Activated CD8-positive, alpha-beta T cell treated with anti-CD3 and anti-CD28 coated beads for 36 hours (primary cell): ENCODE measurements around the gene AHRR. TPM values are rescaled to one million over a fixed set of nuclear protein-coding genes. Genes with fewer than 3 reads are reported as not detected.

ENCODE experiments used
- ATAC-seq: fragments of 200-7000 bp; cut with Tn5 transposase; one replicate; pipeline ENCODE4 v1.10.0; 2021; ENCODE audit warnings: mild to moderate bottlenecking, moderate library complexity
- CTCF ChIA-PET: fragments of 350-600 bp; sonication (Branson Sonifier 250); formaldehyde crosslinking; loops from one replicate; lab custom pipeline; 2021; ENCODE audit warnings: antibody characterized with exemption; lab: Charles Lee
- POLR2A ChIA-PET: fragments of 350-600 bp; sonication (Branson Sonifier 250); formaldehyde crosslinking; loops from one replicate; lab custom pipeline; 2021; ENCODE audit warnings: antibody characterized with exemption; lab: Charles Lee
- DNase-seq: peaks from one replicate; pipeline ENCODE4 v3.0.0-alpha.2; 2020
- H3K27ac Mint-ChIP-seq: one replicate; pipeline ENCODE4 v1.8.0; 2021; ENCODE audit warnings: mild to moderate bottlenecking, mixed read lengths
- H3K27me3 Mint-ChIP-seq: one replicate; pipeline ENCODE4 v1.8.0; 2021; ENCODE audit warnings: mixed read lengths
- H3K36me3 Mint-ChIP-seq: one replicate; pipeline ENCODE4 v1.8.0; 2021; ENCODE audit warnings: low read depth, mixed read lengths
- H3K4me1 Mint-ChIP-seq: one replicate; pipeline ENCODE4 v1.8.0; 2021; ENCODE audit warnings: low read depth, mixed read lengths
- H3K4me3 Mint-ChIP-seq: one replicate; pipeline ENCODE4 v1.8.0; 2021; ENCODE audit warnings: mild to moderate bottlenecking, moderate library complexity, mixed read lengths
- H3K9me3 Mint-ChIP-seq: one replicate; pipeline ENCODE4 v1.8.0; 2021; ENCODE audit warnings: mixed read lengths
- intact Hi-C: fragments of 100-400 bp; cut with micrococcal nuclease; formaldehyde crosslinking; loops from one replicate; pipeline ENCODE4 v1.10.0; 2022
- total RNA-seq, 2 experiments: library from RNA; stranded (reverse); gene quantifications; one replicate each; pipeline ENCODE4 v1.2.3, GENCODE V29; 2021
- TF ChIP-seq, protein P1 (sequence below): fragments of 200-600 bp; IDR thresholded peaks from one replicate; pipeline ENCODE4 v1.8.0; 2022; ENCODE audit warnings: antibody characterized with exemption, mild to moderate bottlenecking

Gene AHRR
- total RNA-seq, 2 experiments from 2014 or later: 26.3 to 27.9 TPM

DNA sequence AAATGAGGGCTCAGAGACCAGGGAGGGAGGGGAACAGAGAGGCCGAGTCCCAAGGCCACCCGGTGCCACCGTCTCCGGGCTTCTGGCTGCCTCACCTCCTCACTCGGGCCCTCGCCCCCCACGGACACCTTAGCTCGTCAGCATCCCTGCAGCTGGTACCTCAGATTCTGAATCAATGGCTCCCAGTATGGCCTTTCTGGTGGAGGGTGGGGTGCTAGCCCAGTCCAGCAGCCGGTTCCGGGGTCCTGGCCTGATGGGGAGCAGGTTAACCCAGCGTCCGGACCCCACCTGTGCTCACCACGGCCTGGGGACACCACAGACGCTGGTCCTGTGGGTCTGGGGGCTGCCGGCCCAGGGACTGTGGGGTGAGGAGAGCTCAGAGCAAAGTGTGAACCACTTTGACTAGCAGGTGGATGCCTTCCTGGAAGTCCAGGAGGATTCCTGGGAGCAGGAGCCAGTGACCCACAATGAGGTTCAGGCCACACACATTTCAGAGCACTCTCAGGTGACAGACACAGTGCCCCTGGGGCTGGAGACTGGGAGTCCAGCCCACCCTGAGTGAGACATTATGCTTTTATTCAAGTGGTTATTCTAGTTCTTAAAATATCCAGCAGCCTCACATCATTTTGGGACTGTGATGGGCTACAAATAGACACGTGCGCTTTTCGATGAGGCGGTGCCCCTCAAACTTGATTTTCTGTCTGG lies 53.3 kb downstream of the AHRR start:
- intact Hi-C loops: no loop called here
- CTCF ChIA-PET: interaction anchor here (0.9 to 1.3 kb wide), 2 partner anchors 18 to 71 kb away, joined by 3 read pairs; no protein-coding TSS in a partner anchor
- H3K27me3 Mint-ChIP-seq: no peaks in the 10 kb centered on the region
- peaks cover 3% of the 10 kb centered on the region for H3K9me3 Mint-ChIP-seq
- POLR2A ChIA-PET: interaction anchor here (0.6 to 4.9 kb wide), 7 partner anchors 9 to 77 kb away, joined by 3 to 24 read pairs (median 4); no protein-coding TSS in a partner anchor
- no peak for DNase-seq
- peaks cover 41% of the 10 kb centered on the region for H3K36me3 Mint-ChIP-seq
- H3K4me1 Mint-ChIP-seq: peaks cover 80% of the 10 kb centered on the region
- no peak for ATAC-seq
- TF ChIP-seq, protein P1, sequence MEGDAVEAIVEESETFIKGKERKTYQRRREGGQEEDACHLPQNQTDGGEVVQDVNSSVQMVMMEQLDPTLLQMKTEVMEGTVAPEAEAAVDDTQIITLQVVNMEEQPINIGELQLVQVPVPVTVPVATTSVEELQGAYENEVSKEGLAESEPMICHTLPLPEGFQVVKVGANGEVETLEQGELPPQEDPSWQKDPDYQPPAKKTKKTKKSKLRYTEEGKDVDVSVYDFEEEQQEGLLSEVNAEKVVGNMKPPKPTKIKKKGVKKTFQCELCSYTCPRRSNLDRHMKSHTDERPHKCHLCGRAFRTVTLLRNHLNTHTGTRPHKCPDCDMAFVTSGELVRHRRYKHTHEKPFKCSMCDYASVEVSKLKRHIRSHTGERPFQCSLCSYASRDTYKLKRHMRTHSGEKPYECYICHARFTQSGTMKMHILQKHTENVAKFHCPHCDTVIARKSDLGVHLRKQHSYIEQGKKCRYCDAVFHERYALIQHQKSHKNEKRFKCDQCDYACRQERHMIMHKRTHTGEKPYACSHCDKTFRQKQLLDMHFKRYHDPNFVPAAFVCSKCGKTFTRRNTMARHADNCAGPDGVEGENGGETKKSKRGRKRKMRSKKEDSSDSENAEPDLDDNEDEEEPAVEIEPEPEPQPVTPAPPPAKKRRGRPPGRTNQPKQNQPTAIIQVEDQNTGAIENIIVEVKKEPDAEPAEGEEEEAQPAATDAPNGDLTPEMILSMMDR: no peak
- H3K27ac Mint-ChIP-seq: peak overlapping the region; percentile 97
- peak overlapping the region; percentile 59 for H3K4me3 Mint-ChIP-seq

DNA sequence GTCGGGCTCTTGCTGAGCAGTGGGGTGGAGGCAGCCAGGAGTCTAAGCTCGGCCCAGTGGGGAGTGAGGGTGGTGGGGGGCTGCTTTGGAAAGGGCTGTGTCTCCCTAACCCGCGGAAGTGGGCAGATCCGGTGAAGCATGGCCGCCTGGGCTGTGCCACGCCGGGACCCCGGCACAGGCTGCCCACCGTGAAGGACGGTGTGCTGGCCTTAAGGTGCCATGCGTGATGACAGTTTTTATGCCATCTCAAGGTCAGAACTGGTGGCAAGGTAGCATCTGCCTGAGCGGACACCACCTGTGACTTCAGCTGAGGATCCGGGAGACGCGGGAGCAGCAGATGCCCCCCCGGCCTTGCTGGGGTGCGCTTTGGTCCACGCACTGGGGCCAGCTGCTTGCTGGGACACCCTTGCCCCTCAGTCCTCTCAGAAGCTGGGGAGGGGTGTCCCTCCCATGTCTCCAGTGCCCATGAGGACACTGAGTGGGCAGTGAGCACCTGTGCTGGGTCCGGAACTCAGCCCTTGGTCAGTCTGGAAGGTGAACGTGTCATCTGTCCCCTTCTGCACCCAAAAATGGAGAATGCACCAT lies 53.9 kb downstream of the AHRR start:
- H3K27ac Mint-ChIP-seq: peak overlapping the region; percentile 97
- TF ChIP-seq, protein P1: no peak
- H3K36me3 Mint-ChIP-seq: peaks cover 39% of the 10 kb centered on the region
- H3K4me3 Mint-ChIP-seq: no peak overlapping the region
- H3K4me1 Mint-ChIP-seq: peaks cover 78% of the 10 kb centered on the region
- ATAC-seq (no peak), DNase-seq (no peak)
- H3K9me3 Mint-ChIP-seq: peaks cover 3% of the 10 kb centered on the region
- CTCF ChIA-PET: no interaction called here
- no peaks in the 10 kb centered on the region for H3K27me3 Mint-ChIP-seq
- POLR2A ChIA-PET: interaction anchor here (1.5 to 4.9 kb wide), 2 partner anchors 8 to 17 kb away, joined by 7 to 24 read pairs; no protein-coding TSS in a partner anchor
- intact Hi-C loops: no loop called here

DNA sequence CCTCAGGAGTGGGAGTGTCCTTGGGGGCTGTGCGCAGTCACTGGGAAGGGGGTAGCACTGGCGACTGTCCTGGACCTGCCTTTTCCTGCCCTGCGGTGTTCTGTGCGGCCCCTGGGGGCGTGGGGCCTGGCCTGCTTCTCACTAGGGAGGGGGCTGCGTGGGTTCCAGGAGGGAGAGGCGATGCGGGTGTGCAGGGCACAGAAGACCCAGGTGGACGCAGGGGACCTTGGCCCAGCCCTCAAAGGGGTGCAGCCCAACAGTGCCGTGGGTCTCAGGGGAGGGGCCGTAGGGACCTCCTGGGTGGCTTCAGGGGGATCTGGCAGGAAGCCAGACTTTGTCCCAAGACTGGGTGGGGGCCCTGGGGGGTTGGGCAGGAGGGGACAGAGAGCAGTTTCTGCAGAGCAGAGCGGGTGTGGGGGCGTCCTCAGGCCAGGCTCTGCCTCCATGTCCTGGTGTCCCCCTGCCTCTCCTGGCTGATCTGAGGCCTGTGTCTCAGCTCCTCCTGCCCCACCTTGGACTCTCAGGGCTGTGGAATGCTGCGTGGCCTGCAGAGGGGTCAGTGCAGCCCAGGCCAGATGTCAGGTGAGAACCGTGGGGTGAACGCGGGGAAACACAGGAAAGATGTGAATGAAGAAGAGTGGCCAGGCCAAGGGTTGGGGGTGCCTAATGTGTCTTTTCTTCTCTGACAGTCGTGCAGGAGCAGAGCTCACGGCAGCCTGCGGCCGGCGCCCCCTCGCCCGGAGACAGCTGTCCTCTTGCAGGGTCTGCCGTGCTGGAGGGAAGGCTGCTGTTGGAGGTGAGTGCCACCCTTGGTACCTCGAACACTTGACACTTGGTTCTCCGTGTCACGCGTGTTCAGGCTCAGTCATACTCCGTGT lies 54.6 kb downstream of the AHRR start:
- ChIA-PET POLR2A (interaction anchor here (4.3 kb wide), 1 partner anchor 18 kb away, joined by 53 read pairs; no protein-coding TSS in a partner anchor), CTCF (no interaction called here)
- ATAC-seq (no peak), DNase-seq (no peak)
- peaks cover 41% of the 10 kb centered on the region for H3K36me3 Mint-ChIP-seq
- no peaks in the 10 kb centered on the region for H3K27me3 Mint-ChIP-seq
- TF ChIP-seq, protein P1: no peak
- peaks cover 78% of the 10 kb centered on the region for H3K4me1 Mint-ChIP-seq
- H3K9me3 Mint-ChIP-seq: peaks cover 7% of the 10 kb centered on the region
- intact Hi-C loops: no loop called here
- H3K27ac Mint-ChIP-seq: peak overlapping the region; percentile 99
- no peak overlapping the region for H3K4me3 Mint-ChIP-seq

GRCh38 chr5:376799-377325 lies 55.3 kb downstream of the AHRR start:
- peaks cover 39% of the 10 kb centered on the region for H3K36me3 Mint-ChIP-seq
- TF ChIP-seq, protein P1: no peak
- intact Hi-C loops: no loop called here
- H3K4me1 Mint-ChIP-seq: peaks cover 74% of the 10 kb centered on the region
- ChIA-PET CTCF (no interaction called here), POLR2A (interaction anchor here (4.3 kb wide), 1 partner anchor 18 kb away, joined by 53 read pairs; no protein-coding TSS in a partner anchor)
- ATAC-seq: no peak
- H3K27me3 Mint-ChIP-seq: no peaks in the 10 kb centered on the region
- no peak for DNase-seq
- H3K4me3 Mint-ChIP-seq: no peak overlapping the region
- H3K27ac Mint-ChIP-seq: peak overlapping the region; percentile 99
- H3K9me3 Mint-ChIP-seq: peaks cover 11% of the 10 kb centered on the region
